ENCODE results near the gene PELI2. TPM values are rescaled to one million over a fixed set of nuclear protein-coding genes. Genes with fewer than 3 reads are reported as not detected.

The PELI2 gene
- total RNA-seq, 2 donors from 2014 or later, result 22.2 to 28.3 TPM

DNA sequence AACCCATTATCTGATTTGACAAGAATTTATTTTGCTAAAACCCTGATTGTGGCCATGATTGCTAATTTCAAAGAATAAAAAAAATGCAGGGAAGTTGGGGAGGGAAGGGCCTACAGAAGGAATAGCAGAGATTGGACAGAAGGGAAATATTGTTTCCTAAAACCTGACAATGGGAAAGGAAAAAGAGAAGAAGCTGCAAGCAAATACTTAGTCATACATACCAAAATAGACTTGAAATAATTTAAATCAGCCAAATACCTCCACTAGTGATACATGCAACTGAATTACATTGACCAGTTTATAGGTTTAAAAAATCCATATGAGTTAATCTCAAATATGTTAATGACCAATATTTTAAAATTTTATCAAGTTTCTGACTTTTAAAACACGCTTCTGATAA is 75.1 kb downstream of the PELI2 start:
- Histone ChIP-seq H3K27ac (no peak overlapping the region), H3K4me1 (ENCODE audit: control insufficient read depth in 1 of 2, low read depth in 2 of 2) (peaks cover 3 to 9% of the 10 kb centered on the region in 2 donors), H3K27me3 (replicated peaks; ENCODE audit: insufficient read depth) (no peaks in the 10 kb centered on the region), H3K4me3 (no peak overlapping the region), H3K36me3 (no peaks in the 10 kb centered on the region), H3K9me3 (no peaks in the 10 kb centered on the region)
- DNase-seq (ENCODE audit: low spot score) (no peak), ATAC-seq (ENCODE audit: insufficient number of reproducible peaks, low FRiP score, low read depth) (no peak)
- TF ChIP-seq, protein P1, sequence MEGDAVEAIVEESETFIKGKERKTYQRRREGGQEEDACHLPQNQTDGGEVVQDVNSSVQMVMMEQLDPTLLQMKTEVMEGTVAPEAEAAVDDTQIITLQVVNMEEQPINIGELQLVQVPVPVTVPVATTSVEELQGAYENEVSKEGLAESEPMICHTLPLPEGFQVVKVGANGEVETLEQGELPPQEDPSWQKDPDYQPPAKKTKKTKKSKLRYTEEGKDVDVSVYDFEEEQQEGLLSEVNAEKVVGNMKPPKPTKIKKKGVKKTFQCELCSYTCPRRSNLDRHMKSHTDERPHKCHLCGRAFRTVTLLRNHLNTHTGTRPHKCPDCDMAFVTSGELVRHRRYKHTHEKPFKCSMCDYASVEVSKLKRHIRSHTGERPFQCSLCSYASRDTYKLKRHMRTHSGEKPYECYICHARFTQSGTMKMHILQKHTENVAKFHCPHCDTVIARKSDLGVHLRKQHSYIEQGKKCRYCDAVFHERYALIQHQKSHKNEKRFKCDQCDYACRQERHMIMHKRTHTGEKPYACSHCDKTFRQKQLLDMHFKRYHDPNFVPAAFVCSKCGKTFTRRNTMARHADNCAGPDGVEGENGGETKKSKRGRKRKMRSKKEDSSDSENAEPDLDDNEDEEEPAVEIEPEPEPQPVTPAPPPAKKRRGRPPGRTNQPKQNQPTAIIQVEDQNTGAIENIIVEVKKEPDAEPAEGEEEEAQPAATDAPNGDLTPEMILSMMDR (IDR thresholded peaks at IDR 0.05), result no peak

DNA sequence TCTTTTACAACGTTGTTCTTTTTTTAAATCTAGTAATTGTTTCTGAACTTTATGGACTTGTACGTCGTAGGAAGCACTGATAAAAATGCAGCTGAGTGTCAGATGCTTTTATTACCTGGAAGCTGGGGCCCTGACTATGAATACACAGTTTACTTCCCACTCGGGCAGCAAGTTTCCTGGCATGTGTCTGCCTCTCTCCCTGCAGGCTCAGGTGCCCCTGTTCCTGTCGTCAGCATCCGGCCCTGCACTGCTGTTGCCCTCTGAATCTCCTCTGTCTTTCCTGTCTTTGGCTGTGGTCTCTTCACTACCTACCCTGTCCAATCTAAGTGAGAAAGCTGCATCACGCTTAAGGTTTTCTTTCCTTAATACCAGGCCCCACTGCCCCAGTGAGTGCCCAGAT is 75.8 kb downstream of the PELI2 start:
- Histone ChIP-seq H3K4me1 (ENCODE audit: control insufficient read depth in 1 of 2, low read depth in 2 of 2) (peaks cover 3 to 15% of the 10 kb centered on the region in 2 donors), H3K27ac (no peak overlapping the region), H3K36me3 (no peaks in the 10 kb centered on the region), H3K27me3 (replicated peaks; ENCODE audit: insufficient read depth) (no peaks in the 10 kb centered on the region), H3K9me3 (no peaks in the 10 kb centered on the region), H3K4me3 (no peak overlapping the region)
- ATAC-seq (ENCODE audit: insufficient number of reproducible peaks, low FRiP score, low read depth) (no peak), DNase-seq (ENCODE audit: low spot score) (no peak)
- TF ChIP-seq, protein P1 (IDR thresholded peaks at IDR 0.05), result no peak

DNA sequence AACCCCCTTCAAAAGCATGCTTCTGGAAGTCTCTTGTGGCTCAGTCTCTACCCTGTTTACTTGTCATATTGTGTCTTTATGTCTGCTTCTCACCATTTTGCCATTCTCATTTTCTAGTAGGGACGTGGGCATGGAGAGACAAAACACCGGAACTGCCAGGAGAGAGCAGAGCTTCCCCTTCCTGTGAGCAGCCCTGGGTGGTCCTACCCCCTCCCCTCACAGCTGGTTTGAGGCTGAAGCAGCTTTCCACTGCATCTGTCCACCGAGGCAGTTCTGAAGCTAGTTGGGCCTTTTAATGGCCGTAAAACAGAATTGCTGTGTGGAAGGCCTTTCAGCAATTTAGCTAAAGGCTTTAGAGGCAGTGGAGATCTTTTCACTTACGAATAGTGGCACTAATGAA is 77.0 kb downstream of the PELI2 start:
- Histone ChIP-seq H3K27ac (no peak overlapping the region), H3K36me3 (no peaks in the 10 kb centered on the region), H3K4me1 (ENCODE audit: control insufficient read depth in 1 of 2, low read depth in 2 of 2) (peaks cover 14 to 27% of the 10 kb centered on the region in 2 donors), H3K4me3 (no peak overlapping the region), H3K9me3 (no peaks in the 10 kb centered on the region), H3K27me3 (replicated peaks; ENCODE audit: insufficient read depth) (no peaks in the 10 kb centered on the region)
- DNase-seq (ENCODE audit: low spot score), result no peak
- no peak for ATAC-seq (ENCODE audit: insufficient number of reproducible peaks, low FRiP score, low read depth)
- TF ChIP-seq, protein P1 (IDR thresholded peaks at IDR 0.05), result no peak

DNA sequence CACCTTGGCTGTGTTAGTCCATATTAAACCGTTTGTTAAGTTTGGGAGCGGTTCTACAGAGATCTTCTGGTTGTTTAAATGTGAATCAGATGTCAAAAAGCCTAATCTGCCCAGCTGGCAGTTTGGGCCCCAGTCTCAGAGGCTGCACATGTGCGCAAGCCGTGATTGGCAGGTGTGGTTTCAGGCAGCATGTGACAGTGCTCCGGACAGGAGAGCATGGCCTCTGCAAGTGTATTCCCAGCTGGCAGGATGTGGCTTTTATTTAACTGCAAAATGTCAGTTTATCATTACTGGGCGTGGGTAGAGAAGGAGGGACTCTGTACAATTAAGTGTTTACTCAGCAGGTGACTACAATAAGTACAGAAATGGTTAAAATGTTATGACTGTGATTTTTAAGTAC is 77.5 kb downstream of the PELI2 start:
- Histone ChIP-seq H3K36me3 (no peaks in the 10 kb centered on the region), H3K27ac (no peak overlapping the region), H3K4me3 (no peak overlapping the region), H3K27me3 (replicated peaks; ENCODE audit: insufficient read depth) (no peaks in the 10 kb centered on the region), H3K9me3 (no peaks in the 10 kb centered on the region), H3K4me1 (ENCODE audit: control insufficient read depth in 1 of 2, low read depth in 2 of 2) (peaks cover 14 to 28% of the 10 kb centered on the region in 2 donors)
- TF ChIP-seq, protein P1 (IDR thresholded peaks at IDR 0.05), result no peak
- no peak for ATAC-seq (ENCODE audit: insufficient number of reproducible peaks, low FRiP score, low read depth)
- DNase-seq (ENCODE audit: low spot score), result no peak

DNA sequence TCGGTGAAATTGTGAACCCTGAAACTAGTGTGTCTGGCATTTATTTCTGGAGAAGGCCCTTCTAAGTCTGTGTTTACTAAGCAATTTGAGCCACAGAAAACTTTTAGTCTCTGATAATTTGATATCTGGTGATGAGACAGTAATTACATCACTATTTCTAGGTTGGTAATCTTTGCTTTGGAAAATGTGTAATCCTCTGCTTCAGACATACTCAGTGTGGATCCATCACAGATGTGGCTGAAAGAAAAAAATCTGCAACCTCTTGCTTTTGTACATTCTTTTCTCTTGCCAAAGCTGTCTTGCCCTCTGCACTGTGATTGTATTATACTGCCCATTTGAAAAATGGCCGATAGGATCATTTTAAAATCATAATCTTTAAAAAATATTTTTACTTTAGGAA is 78.1 kb downstream of the PELI2 start:
- Histone ChIP-seq H3K36me3 (no peaks in the 10 kb centered on the region), H3K9me3 (no peaks in the 10 kb centered on the region), H3K4me3 (no peak overlapping the region), H3K4me1 (ENCODE audit: control insufficient read depth in 1 of 2, low read depth in 2 of 2) (peaks cover 14 to 28% of the 10 kb centered on the region in 2 donors), H3K27me3 (replicated peaks; ENCODE audit: insufficient read depth) (no peaks in the 10 kb centered on the region), H3K27ac (no peak overlapping the region)
- DNase-seq (ENCODE audit: low spot score) (no peak), ATAC-seq (ENCODE audit: insufficient number of reproducible peaks, low FRiP score, low read depth) (no peak)
- TF ChIP-seq, protein P1 (IDR thresholded peaks at IDR 0.05), result no peak

Data from thoracic aorta (tissue), 2 donors.